ENCODE results near the gene TPX2. TPM values are rescaled to one million over a fixed set of nuclear protein-coding genes. Genes with fewer than 3 reads are reported as not detected.

The TPX2 gene
- total RNA-seq, 1 donor from 2014 or later: 0.78 TPM

- DNase-seq (ENCODE audit: low spot score): no peak
- intact Hi-C loops (cut with DNase I): no loop called here
These were observed 33.9 kb upstream of the TPX2 start for GRCh38 chr20:31705191-31705590.

GRCh38 chr20:31705598-31706597, 33.2 kb upstream of the TPX2 start:
- intact Hi-C loops (cut with DNase I): no loop called here

GRCh38 chr20:31706607-31707257, 32.4 kb upstream of the TPX2 start:
- intact Hi-C loops (cut with DNase I): no loop called here
- DNase-seq (ENCODE audit: low spot score): no peak

More at GRCh38 chr20:31705598-31706597, 33.2 kb upstream of the TPX2 start:
- DNase-seq (ENCODE audit: low spot score): no peak

- intact Hi-C loops (cut with DNase I): no loop called here
- no peak for DNase-seq (ENCODE audit: low spot score)
These were observed 31.9 kb upstream of the TPX2 start for GRCh38 chr20:31707258-31707615.

- DNase-seq (ENCODE audit: low spot score): no peak
- intact Hi-C loops (cut with DNase I): no loop called here
These were observed 30.9 kb upstream of the TPX2 start for GRCh38 chr20:31707994-31708735.

- no peak for DNase-seq (ENCODE audit: low spot score)
- intact Hi-C loops (cut with DNase I): no loop called here
These were observed 30.2 kb upstream of the TPX2 start for GRCh38 chr20:31708736-31709534.

GRCh38 chr20:31709939-31710338, 29.2 kb upstream of the TPX2 start:
- intact Hi-C loops (cut with DNase I): no loop called here
- DNase-seq (ENCODE audit: low spot score): no peak

GRCh38 chr20:31710423-31711108, 28.5 kb upstream of the TPX2 start:
- no peak for DNase-seq (ENCODE audit: low spot score)
- intact Hi-C loops (cut with DNase I): no loop called here

- DNase-seq (ENCODE audit: low spot score): no peak
- intact Hi-C loops (cut with DNase I): loop anchor here (1.0 kb wide), 1 partner anchor 12 kb away; no protein-coding TSS in a partner anchor
These were observed 27.6 kb upstream of the TPX2 start for GRCh38 chr20:31711179-31712111.

GRCh38 chr20:31712112-31712553, 27.0 kb upstream of the TPX2 start:
- intact Hi-C loops (cut with DNase I): loop anchor here (1.0 kb wide), 1 partner anchor 11 kb away; no protein-coding TSS in a partner anchor
- no peak for DNase-seq (ENCODE audit: low spot score)

GRCh38 chr20:31712564-31713311, 26.4 kb upstream of the TPX2 start:
- intact Hi-C loops (cut with DNase I): loop anchor here (1.0 kb wide), 1 partner anchor 11 kb away; no protein-coding TSS in a partner anchor

GRCh38 chr20:31713312-31714273, 25.5 kb upstream of the TPX2 start:
- peak; percentile 84 for DNase-seq (ENCODE audit: low spot score)
- intact Hi-C loops (cut with DNase I): no loop called here

More at GRCh38 chr20:31712564-31713311, 26.4 kb upstream of the TPX2 start:
- peak; percentile 90 for DNase-seq (ENCODE audit: low spot score)

GRCh38 chr20:31715766-31716165, 23.3 kb upstream of the TPX2 start:
- intact Hi-C loops (cut with DNase I): no loop called here
- no peak for DNase-seq (ENCODE audit: low spot score)

GRCh38 chr20:31716351-31716750, 22.7 kb upstream of the TPX2 start:
- intact Hi-C loops (cut with DNase I): no loop called here

GRCh38 chr20:31716818-31717477, 22.1 kb upstream of the TPX2 start:
- DNase-seq (ENCODE audit: low spot score): no peak
- intact Hi-C loops (cut with DNase I): no loop called here

More at GRCh38 chr20:31716351-31716750, 22.7 kb upstream of the TPX2 start:
- no peak for DNase-seq (ENCODE audit: low spot score)
